Panc1 (cell line): ENCODE measurements around the gene CHST9. TPM values are rescaled to one million over a fixed set of nuclear protein-coding genes. Genes with fewer than 3 reads are reported as not detected.

ENCODE experiments used
- ATAC-seq: fragments of 200-7000 bp; cut with Tn5 transposase; 2 replicates; pipeline ENCODE4 v1.9.1; 2020; ENCODE audit warnings: mild to moderate bottlenecking, moderate library complexity
- BruUV-seq: library from RNA; stranded (reverse); fragments of 400-500 nt; replicated peaks from 2 replicates; lab custom pipeline; 2021; lab: Mats Ljungman, UMichigan
- CTCF ChIA-PET: fragments of 300-600 bp; sonication (Branson Sonifier 250); formaldehyde crosslinking; loops from one replicate; lab custom pipeline; 2022; ENCODE audit warnings: antibody characterized with exemption; lab: Charles Lee
- POLR2A ChIA-PET: fragments of 300-600 bp; sonication (Branson Sonifier 250); formaldehyde crosslinking; loops from one replicate; lab custom pipeline; 2022; ENCODE audit warnings: antibody characterized with exemption; lab: Charles Lee
- DNase-seq: peaks from one replicate; pipeline ENCODE4 v3.0.0-alpha.2; 2010; ENCODE audit warnings: low read depth, low spot score
- H3K27ac ChIP-seq: 2 replicates; pipeline ENCODE4 v1.5.1; 2011; ENCODE audit warnings: mild to moderate bottlenecking, low read length, inconsistent platforms
- H3K27me3 ChIP-seq: fragments of 200-500 bp; sonication (Bioruptor generic); 2 replicates; pipeline ENCODE4 v1.6.0; 2014; ENCODE audit warnings: low read length, inconsistent platforms; ENCODE audit not compliant: control insufficient read depth, insufficient read depth
- H3K36me3 ChIP-seq: fragments of 200-500 bp; sonication (Bioruptor generic); 2 replicates; pipeline ENCODE4 v1.5.1; 2014; ENCODE audit warnings: inconsistent platforms, mild to moderate bottlenecking, low read length, moderate library complexity; ENCODE audit not compliant: control insufficient read depth, insufficient read depth
- H3K4me1 ChIP-seq: 2 replicates; pipeline ENCODE4 v1.5.1; 2011; ENCODE audit warnings: inconsistent platforms, mild to moderate bottlenecking, low read length, moderate library complexity; ENCODE audit not compliant: control insufficient read depth, insufficient read depth
- H3K4me3 ChIP-seq, 2 experiments: 2 replicates each; pipeline ENCODE4 v1.5.1; 2011 to 2012; ENCODE audit warnings: low read depth in 2 of 2, low read length in 2 of 2, mild to moderate bottlenecking in 2 of 2, inconsistent platforms in 1 of 2, moderate library complexity in 1 of 2
- H3K9me3 ChIP-seq: fragments of 200-500 bp; sonication (Bioruptor generic); 2 replicates; pipeline ENCODE4 v1.5.1; 2014; ENCODE audit warnings: low read depth, mild to moderate bottlenecking, inconsistent platforms, low read length, moderate library complexity; ENCODE audit not compliant: control insufficient read depth, insufficient read depth
- CTCF ChIP-seq: fragments of 450-650 bp; IDR thresholded peaks from 2 replicates; pipeline ENCODE4 v1.5.1; 2017; ENCODE audit warnings: mild to moderate bottlenecking
- POLR2AphosphoS5 ChIP-seq: IDR thresholded peaks from 2 replicates; pipeline ENCODE4 v1.6.1; 2012; ENCODE audit warnings: mild to moderate bottlenecking, low read depth, low read length, moderate library complexity
- REST ChIP-seq, 2 experiments: IDR thresholded peaks; 2 replicates each; pipeline ENCODE4 v1.6.1; 2011 to 2012; ENCODE audit warnings: low read depth in 2 of 2, control low read depth in 1 of 2, low read length in 1 of 2, mild to moderate bottlenecking in 1 of 2, moderate library complexity in 1 of 2; ENCODE audit not compliant: insufficient read depth in 1 of 2
- SIN3A ChIP-seq: IDR thresholded peaks from 2 replicates; pipeline ENCODE4 v1.6.1; 2012; ENCODE audit warnings: low read depth, mild to moderate bottlenecking, low read length, moderate library complexity, borderline replicate concordance; ENCODE audit not compliant: insufficient read depth
- TCF7L2 ChIP-seq: IDR thresholded peaks from 2 replicates; pipeline ENCODE4 v1.6.1; 2011; ENCODE audit warnings: mild to moderate bottlenecking, low read depth, low read length, inconsistent platforms
- in situ Hi-C: cut with HindIII; loops from 2 replicates; pipeline ENCODE4 v1.10.0; 2016; ENCODE audit warnings: low sequenced_read_pairs, low pct_unique_long_range_greater_than_20kb
- intact Hi-C: fragments of 100-400 bp; cut with micrococcal nuclease; formaldehyde crosslinking; loops from one replicate; pipeline ENCODE4 v1.10.0; 2022; ENCODE audit not compliant: unreplicated experiment
- total RNA-seq: library from RNA; stranded (reverse); gene quantifications from one replicate; pipeline ENCODE4 v1.2.1, GENCODE V29; 2021; ENCODE audit not compliant: unreplicated experiment

CHST9 gene
- total RNA-seq, 1 experiment from 2014 or later = 0.05 TPM

GRCh38 chr18:27184115-27185024, 738 bp downstream of the CHST9 start:
- H3K36me3 ChIP-seq = no peaks in the 10 kb centered on the region

GRCh38 chr18:27181726-27182125, 3.4 kb downstream of the CHST9 start:
- H3K36me3 ChIP-seq = no peaks in the 10 kb centered on the region
- BruUV-seq = no TSS peak
- no peak overlapping the region for H3K4me3 ChIP-seq
- in situ Hi-C loops (no loop called here), intact Hi-C loops (no loop called here)
- ChIA-PET POLR2A (no interaction called here), CTCF (no interaction called here)
- H3K27ac ChIP-seq = no peak overlapping the region
- no peaks in the 10 kb centered on the region for H3K9me3 ChIP-seq
- TF ChIP-seq SIN3A = no peak
- TF ChIP-seq POLR2AphosphoS5 = no peak
- peaks cover 17% of the 10 kb centered on the region for H3K27me3 ChIP-seq
- ATAC-seq (no peak), DNase-seq (no peak)
- H3K4me1 ChIP-seq = peaks cover 3% of the 10 kb centered on the region

More at GRCh38 chr18:27184115-27185024, 738 bp downstream of the CHST9 start:
- no peak for TF ChIP-seq POLR2AphosphoS5
- TF ChIP-seq SIN3A = no peak
- no peak for TF ChIP-seq TCF7L2
- TF ChIP-seq CTCF = no peak
- TF ChIP-seq REST (IDR thresholded peaks at IDR 0.05; ENCODE audit: insufficient read depth in 1 of 2, low read depth in 2 of 2, low read length in 1 of 2) = no peak
- in situ Hi-C loops (no loop called here), intact Hi-C loops (no loop called here)
- no peaks in the 10 kb centered on the region for H3K9me3 ChIP-seq
- ChIA-PET POLR2A (no interaction called here), CTCF (no interaction called here)
- no TSS peak for BruUV-seq
- peaks cover 17% of the 10 kb centered on the region for H3K27me3 ChIP-seq
- peaks cover 3% of the 10 kb centered on the region for H3K4me1 ChIP-seq
- H3K27ac ChIP-seq = no peak overlapping the region
- ATAC-seq = peak; percentile 51; the same call in 1 of the 2 replicates
- no peak overlapping the region for H3K4me3 ChIP-seq
- DNase-seq = no peak

GRCh38 chr18:27178424-27178823, 6.7 kb downstream of the CHST9 start:
- ChIA-PET POLR2A (no interaction called here), CTCF (no interaction called here)
- intact Hi-C loops (no loop called here), in situ Hi-C loops (no loop called here)
- Histone ChIP-seq H3K9me3 (no peaks in the 10 kb centered on the region), H3K4me3 (no peak overlapping the region), H3K27me3 (peaks cover 2% of the 10 kb centered on the region; the same call in 1 of the 2 replicates), H3K27ac (no peak overlapping the region), H3K4me1 (no peaks in the 10 kb centered on the region), H3K36me3 (no peaks in the 10 kb centered on the region)
- TF ChIP-seq SIN3A = no peak
- TF ChIP-seq TCF7L2 = no peak
- TF ChIP-seq POLR2AphosphoS5 = no peak
- TF ChIP-seq REST (IDR thresholded peaks at IDR 0.05; ENCODE audit: insufficient read depth in 1 of 2, low read depth in 2 of 2, low read length in 1 of 2) = no peak
- no peak for TF ChIP-seq CTCF
- BruUV-seq = no TSS peak
- DNase-seq (no peak), ATAC-seq (no peak)
